ENCODE measurements around the gene LRPAP1. TPM values are rescaled to one million over a fixed set of nuclear protein-coding genes. Genes with fewer than 3 reads are reported as not detected.

Gene LRPAP1
- total RNA-seq, 2 donors from 2014 or later: 256 to 321 TPM

GRCh38 chr4:3484057-3484973 lies 47.9 kb downstream of the LRPAP1 start:
- no peak for TF ChIP-seq CTCF (IDR thresholded peaks at IDR 0.05)
- no peaks in the 10 kb centered on the region for H3K36me3 ChIP-seq
- peaks cover 0 to 69% of the 10 kb centered on the region in 2 donors for H3K4me1 ChIP-seq
- peak overlapping the region; percentile 8 to 21 for H3K4me3 ChIP-seq
- H3K9me3 ChIP-seq: no peaks in the 10 kb centered on the region
- no peaks in the 10 kb centered on the region for H3K27me3 ChIP-seq
- H3K27ac ChIP-seq: peak overlapping the region; percentile 92 to 99
- DNase-seq (ENCODE audit: low spot score): peak; percentile 75

- Histone ChIP-seq H3K36me3 (no peaks in the 10 kb centered on the region), H3K4me3 (no peak overlapping the region), H3K27ac (peak overlapping the region; percentile 92 to 99), H3K4me1 (peaks cover 0 to 72% of the 10 kb centered on the region in 2 donors), H3K9me3 (no peaks in the 10 kb centered on the region), H3K27me3 (no peaks in the 10 kb centered on the region)
- no peak for TF ChIP-seq CTCF (IDR thresholded peaks at IDR 0.05)
- DNase-seq (ENCODE audit: low spot score): peak; percentile 85
Observed at GRCh38 chr4:3483471-3483921, 48.7 kb downstream of the LRPAP1 start.

GRCh38 chr4:3482707-3483106 lies 49.5 kb downstream of the LRPAP1 start:
- Histone ChIP-seq H3K27me3 (no peaks in the 10 kb centered on the region), H3K9me3 (no peaks in the 10 kb centered on the region), H3K36me3 (no peaks in the 10 kb centered on the region), H3K4me3 (no peak overlapping the region), H3K4me1 (peaks cover 0 to 71% of the 10 kb centered on the region in 2 donors), H3K27ac (peak overlapping the region; percentile 92 to 99)
- DNase-seq (ENCODE audit: low spot score): no peak
- TF ChIP-seq CTCF (IDR thresholded peaks at IDR 0.05): no peak

GRCh38 chr4:3481783-3482393 lies 50.3 kb downstream of the LRPAP1 start:
- H3K27me3 ChIP-seq: no peaks in the 10 kb centered on the region
- peak overlapping the region; percentile 92 to 99 for H3K27ac ChIP-seq
- DNase-seq (ENCODE audit: low spot score): no peak
- no peak for TF ChIP-seq CTCF (IDR thresholded peaks at IDR 0.05)
- no peak overlapping the region for H3K4me3 ChIP-seq
- peaks cover 0 to 63% of the 10 kb centered on the region in 2 donors for H3K4me1 ChIP-seq
- peaks cover 7% of the 10 kb centered on the region for H3K36me3 ChIP-seq
- H3K9me3 ChIP-seq: no peaks in the 10 kb centered on the region

- no peaks in the 10 kb centered on the region for H3K9me3 ChIP-seq
- no peak for DNase-seq (ENCODE audit: low spot score)
- H3K27me3 ChIP-seq: no peaks in the 10 kb centered on the region
- peaks cover 14% of the 10 kb centered on the region for H3K36me3 ChIP-seq
- H3K4me3 ChIP-seq: no peak overlapping the region
- H3K27ac ChIP-seq: peak overlapping the region; percentile 92 to 99
- H3K4me1 ChIP-seq: peaks cover 0 to 58% of the 10 kb centered on the region in 2 donors
- TF ChIP-seq CTCF (IDR thresholded peaks at IDR 0.05): no peak
Observed at GRCh38 chr4:3481113-3481531, 51.1 kb downstream of the LRPAP1 start.
